Measurements from ENCODE around the gene CCDC141.
"Not testable (repeated sequence)": the region's sequence is repeated elsewhere in the genome, so short reads cannot be mapped to it uniquely, and the experiment has no call there.

Gene CCDC141

GRCh38 chr2:179036353-179036905 lies 13.5 kb downstream of the CCDC141 start:
- no peak for DNase-seq (ENCODE audit: low read depth in 2 of 2)

- DNase-seq (ENCODE audit: low read depth in 2 of 2), result no peak
Measured at GRCh38 chr2:179031731-179032408, 18.1 kb downstream of the CCDC141 start.

GRCh38 chr2:179024445-179024844 lies 25.5 kb downstream of the CCDC141 start:
- no peak for DNase-seq (ENCODE audit: low read depth in 2 of 2)

- no peak for DNase-seq (ENCODE audit: low read depth in 2 of 2)
Measured at GRCh38 chr2:179022685-179023084, 27.3 kb downstream of the CCDC141 start.

GRCh38 chr2:179021258-179021657 lies 28.7 kb downstream of the CCDC141 start:
- DNase-seq (ENCODE audit: low read depth in 2 of 2), result no peak

GRCh38 chr2:179020156-179020750 lies 29.7 kb downstream of the CCDC141 start:
- DNase-seq (ENCODE audit: low read depth in 2 of 2), result peak in 1 of 2 donors; percentile 18

GRCh38 chr2:179019260-179019659 lies 30.7 kb downstream of the CCDC141 start:
- no peak for DNase-seq (ENCODE audit: low read depth in 2 of 2)

- no peak for DNase-seq (ENCODE audit: low read depth in 2 of 2)
Measured at GRCh38 chr2:179017773-179018357, 32.1 kb downstream of the CCDC141 start.

- not testable (repeated sequence) for DNase-seq (ENCODE audit: low read depth in 2 of 2)
Measured at GRCh38 chr2:179014189-179014588, 35.7 kb downstream of the CCDC141 start.

- no peak for DNase-seq (ENCODE audit: low read depth in 2 of 2)
Measured at GRCh38 chr2:179005976-179006375, 44.0 kb downstream of the CCDC141 start.

- DNase-seq (ENCODE audit: low read depth in 2 of 2), result no peak
Measured at GRCh38 chr2:178999476-178999875, 50.5 kb downstream of the CCDC141 start.

GRCh38 chr2:178998539-178998938 lies 51.4 kb downstream of the CCDC141 start:
- no peak for DNase-seq (ENCODE audit: low read depth in 2 of 2)

- DNase-seq (ENCODE audit: low read depth in 2 of 2), result no peak
Measured at GRCh38 chr2:178997477-178997876, 52.5 kb downstream of the CCDC141 start.

- DNase-seq (ENCODE audit: low read depth in 2 of 2), result no peak
Measured at GRCh38 chr2:178997067-178997466, 52.9 kb downstream of the CCDC141 start.

- no peak for DNase-seq (ENCODE audit: low read depth in 2 of 2)
Measured at GRCh38 chr2:178994264-178994663, 55.7 kb downstream of the CCDC141 start.

GRCh38 chr2:178993788-178994187 lies 56.1 kb downstream of the CCDC141 start:
- DNase-seq (ENCODE audit: low read depth in 2 of 2), result no peak

GRCh38 chr2:178992719-178993118 lies 57.2 kb downstream of the CCDC141 start:
- DNase-seq (ENCODE audit: low read depth in 2 of 2), result not testable (repeated sequence)

- DNase-seq (ENCODE audit: low read depth in 2 of 2), result no peak
Measured at GRCh38 chr2:178990533-178991241, 59.2 kb downstream of the CCDC141 start.

- not testable (repeated sequence) for DNase-seq (ENCODE audit: low read depth in 2 of 2)
Measured at GRCh38 chr2:178989424-178989823, 60.5 kb downstream of the CCDC141 start.

- not testable (repeated sequence) for DNase-seq (ENCODE audit: low read depth in 2 of 2)
Measured at GRCh38 chr2:178982652-178983051, 67.3 kb downstream of the CCDC141 start.

- no peak for DNase-seq (ENCODE audit: low read depth in 2 of 2)
Measured at GRCh38 chr2:178980815-178981214, 69.1 kb downstream of the CCDC141 start.

- DNase-seq (ENCODE audit: low read depth in 2 of 2), result no peak
Measured at GRCh38 chr2:178978667-178979066, 71.3 kb downstream of the CCDC141 start.
